MM.1S (cell line): ENCODE measurements around the gene FUZ.

ENCODE experiments used
- DNase-seq: peaks from one replicate; pipeline ENCODE4 v3.0.0-alpha.2; 2015
- H2AFZ ChIP-seq: fragments of 300-600 bp; sonication (generic); 2 replicates; pipeline ENCODE4 v1.6.0; 2016; ENCODE audit warnings: antibody characterized with exemption, low read length
- H3F3A ChIP-seq: fragments of 300-600 bp; sonication (generic); 2 replicates; pipeline ENCODE4 v1.6.1; 2016; ENCODE audit warnings: mild to moderate bottlenecking, antibody characterized with exemption, low read length, moderate library complexity, mixed read lengths; ENCODE audit not compliant: insufficient read depth
- H3K27ac ChIP-seq: fragments of 300-600 bp; sonication (generic); 2 replicates; pipeline ENCODE4 v1.5.1; 2016; ENCODE audit warnings: mild to moderate bottlenecking, low read length
- H3K27me3 ChIP-seq: fragments of 300-600 bp; sonication (generic); replicated peaks from 2 replicates; pipeline ENCODE4 v1.6.0; 2016; ENCODE audit warnings: low read length; ENCODE audit not compliant: insufficient read depth
- H3K36me3 ChIP-seq: fragments of 300-600 bp; sonication (generic); replicated peaks from 2 replicates; pipeline ENCODE4 v1.6.1; 2016; ENCODE audit warnings: mild to moderate bottlenecking, low read length, mixed read lengths; ENCODE audit not compliant: insufficient read depth
- H3K4me1 ChIP-seq: fragments of 300-600 bp; sonication (generic); 2 replicates; pipeline ENCODE4 v1.6.1; 2016; ENCODE audit warnings: low read length, mixed read lengths
- H3K4me2 ChIP-seq: fragments of 300-600 bp; sonication (generic); 2 replicates; pipeline ENCODE4 v1.6.0; 2016; ENCODE audit warnings: low read depth, low read length
- H3K4me3 ChIP-seq: fragments of 300-600 bp; sonication (generic); 2 replicates; pipeline ENCODE4 v1.5.1; 2016; ENCODE audit warnings: low read length, mixed read lengths
- H3K79me2 ChIP-seq: fragments of 300-600 bp; sonication (generic); 2 replicates; pipeline ENCODE4 v1.6.1; 2016; ENCODE audit warnings: mixed run types, low read length, mixed read lengths
- H3K9ac ChIP-seq: fragments of 300-600 bp; sonication (generic); 2 replicates; pipeline ENCODE4 v1.6.1; 2016; ENCODE audit warnings: low read length, mixed read lengths
- H3K9me2 ChIP-seq: fragments of 300-600 bp; sonication (generic); replicated peaks from 2 replicates; pipeline ENCODE4 v1.6.1; 2016; ENCODE audit warnings: mild to moderate bottlenecking, low read length, mixed read lengths; ENCODE audit not compliant: insufficient read depth
- H3K9me3 ChIP-seq: fragments of 300-600 bp; sonication (generic); replicated peaks from 2 replicates; pipeline ENCODE4 v1.6.1; 2016; ENCODE audit warnings: mild to moderate bottlenecking, low read length, mixed read lengths; ENCODE audit not compliant: insufficient read depth
- H4K20me1 ChIP-seq: fragments of 300-600 bp; sonication (generic); 2 replicates; pipeline ENCODE4 v1.6.1; 2016; ENCODE audit warnings: mild to moderate bottlenecking, low read length, moderate library complexity, mixed read lengths; ENCODE audit not compliant: insufficient read depth
- CTCF ChIP-seq: fragments of 300-600 bp; sonication (generic); IDR thresholded peaks from 2 replicates; pipeline ENCODE4 v1.5.1; 2016; ENCODE audit warnings: antibody characterized with exemption, low read length, mixed read lengths
- EZH2 ChIP-seq: fragments of 300-600 bp; sonication (generic); optimal IDR thresholded peaks from 2 replicates; pipeline ENCODE3; 2017; ENCODE audit warnings: low read depth, mild to moderate bottlenecking, antibody characterized with exemption, low read length, mixed read lengths
- EZH2phosphoT487 ChIP-seq: fragments of 300-600 bp; sonication (generic); IDR thresholded peaks from 2 replicates; pipeline ENCODE4 v1.6.1; 2018; ENCODE audit warnings: antibody characterized with exemption, low read length

FUZ gene

GRCh38 chr19:49781394-49781793 is 31.7 kb downstream of the FUZ start:
- Histone ChIP-seq H4K20me1 (no peaks in the 10 kb centered on the region), H3K27me3 (no peaks in the 10 kb centered on the region), H3K9me3 (no peaks in the 10 kb centered on the region), H2AFZ (no peak overlapping the region), H3F3A (no peaks in the 10 kb centered on the region), H3K36me3 (no peaks in the 10 kb centered on the region), H3K79me2 (no peaks in the 10 kb centered on the region), H3K4me3 (no peak overlapping the region), H3K9me2 (no peaks in the 10 kb centered on the region), H3K4me1 (no peaks in the 10 kb centered on the region), H3K9ac (no peak overlapping the region), H3K27ac (no peak overlapping the region), H3K4me2 (no peak overlapping the region)
- no peak for TF ChIP-seq EZH2phosphoT487
- TF ChIP-seq EZH2: no peak
- no peak for TF ChIP-seq CTCF
- DNase-seq: no peak

DNA sequence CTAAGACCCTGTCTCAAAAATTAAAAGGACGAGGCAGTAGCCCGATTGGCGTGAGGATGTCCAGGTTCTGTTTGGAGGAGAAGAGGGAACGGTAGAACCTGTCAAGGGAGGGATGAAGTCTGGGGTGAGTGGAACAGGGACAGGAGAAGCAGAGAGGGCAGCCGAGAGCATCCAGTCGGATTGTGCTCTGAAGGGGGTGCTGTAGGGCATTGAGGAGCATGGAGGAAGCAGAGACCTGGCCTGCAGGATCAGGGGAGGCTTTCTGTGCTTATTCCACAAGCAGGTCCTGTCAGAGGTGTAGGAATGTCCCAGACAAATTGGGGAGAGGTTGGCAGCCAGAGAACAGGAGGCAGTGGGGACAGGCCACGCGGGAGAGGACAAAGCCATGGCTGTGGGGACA is 32.2 kb downstream of the FUZ start:
- no peak overlapping the region for H3K9ac ChIP-seq
- no peak for DNase-seq
- no peak for TF ChIP-seq CTCF
- TF ChIP-seq EZH2phosphoT487: no peak
- TF ChIP-seq EZH2: no peak
- no peak overlapping the region for H3K4me2 ChIP-seq
- H4K20me1 ChIP-seq: no peaks in the 10 kb centered on the region
- no peaks in the 10 kb centered on the region for H3K4me1 ChIP-seq
- no peaks in the 10 kb centered on the region for H3K9me2 ChIP-seq
- H3K36me3 ChIP-seq: no peaks in the 10 kb centered on the region
- H3F3A ChIP-seq: no peaks in the 10 kb centered on the region
- no peak overlapping the region for H3K4me3 ChIP-seq
- no peak overlapping the region for H3K27ac ChIP-seq
- no peaks in the 10 kb centered on the region for H3K27me3 ChIP-seq
- no peaks in the 10 kb centered on the region for H3K79me2 ChIP-seq
- no peaks in the 10 kb centered on the region for H3K9me3 ChIP-seq
- H2AFZ ChIP-seq: no peak overlapping the region

- no peaks in the 10 kb centered on the region for H3K9me3 ChIP-seq
- no peaks in the 10 kb centered on the region for H3K4me1 ChIP-seq
- no peak overlapping the region for H3K9ac ChIP-seq
- H3K4me3 ChIP-seq: no peak overlapping the region
- TF ChIP-seq EZH2phosphoT487 (no peak), CTCF (no peak), EZH2 (no peak)
- no peaks in the 10 kb centered on the region for H3K36me3 ChIP-seq
- H4K20me1 ChIP-seq: no peaks in the 10 kb centered on the region
- H3K27ac ChIP-seq: no peak overlapping the region
- no peaks in the 10 kb centered on the region for H3K27me3 ChIP-seq
- no peak overlapping the region for H2AFZ ChIP-seq
- no peak overlapping the region for H3K4me2 ChIP-seq
- H3K9me2 ChIP-seq: no peaks in the 10 kb centered on the region
- H3K79me2 ChIP-seq: no peaks in the 10 kb centered on the region
- DNase-seq: no peak
- no peaks in the 10 kb centered on the region for H3F3A ChIP-seq
Observed at GRCh38 chr19:49779731-49780555, 33.1 kb downstream of the FUZ start.
